Right renal cortex interstitium (tissue), 3 donors: ENCODE results near the gene UBP1. TPM values are rescaled to one million over a fixed set of nuclear protein-coding genes. Genes with fewer than 3 reads are reported as not detected.
A peak's percentile ranks its signal among the peaks of the same experiment; 100 is the strongest.
"Not testable (repeated sequence)": the region's sequence is repeated elsewhere in the genome, so short reads cannot be mapped to it uniquely, and the experiment has no call there.

Experiments
- DNase-seq, 3 donors: peaks; one replicate each; pipeline ENCODE4 v3.0.0-alpha.2; 2013; ENCODE audit warnings: low read depth in 3 of 3, low spot score in 2 of 3
- polyA plus RNA-seq, 3 donors: library from polyadenylated mRNA; unstranded; fragments of 120-200 nt; gene quantifications; one replicate each; pipeline ENCODE4 v1.2.1, GENCODE V29; 2013; ENCODE audit not compliant: insufficient read length in 3 of 3

UBP1 gene, protein sequence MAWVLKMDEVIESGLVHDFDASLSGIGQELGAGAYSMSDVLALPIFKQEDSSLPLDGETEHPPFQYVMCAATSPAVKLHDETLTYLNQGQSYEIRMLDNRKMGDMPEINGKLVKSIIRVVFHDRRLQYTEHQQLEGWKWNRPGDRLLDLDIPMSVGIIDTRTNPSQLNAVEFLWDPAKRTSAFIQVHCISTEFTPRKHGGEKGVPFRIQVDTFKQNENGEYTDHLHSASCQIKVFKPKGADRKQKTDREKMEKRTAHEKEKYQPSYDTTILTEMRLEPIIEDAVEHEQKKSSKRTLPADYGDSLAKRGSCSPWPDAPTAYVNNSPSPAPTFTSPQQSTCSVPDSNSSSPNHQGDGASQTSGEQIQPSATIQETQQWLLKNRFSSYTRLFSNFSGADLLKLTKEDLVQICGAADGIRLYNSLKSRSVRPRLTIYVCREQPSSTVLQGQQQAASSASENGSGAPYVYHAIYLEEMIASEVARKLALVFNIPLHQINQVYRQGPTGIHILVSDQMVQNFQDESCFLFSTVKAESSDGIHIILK
- polyA plus RNA-seq: 100 to 1,000 TPM in 2 of 3 donors, 10 to 100 TPM in 1; 94.0 to 113 (median 101) TPM

DNA sequence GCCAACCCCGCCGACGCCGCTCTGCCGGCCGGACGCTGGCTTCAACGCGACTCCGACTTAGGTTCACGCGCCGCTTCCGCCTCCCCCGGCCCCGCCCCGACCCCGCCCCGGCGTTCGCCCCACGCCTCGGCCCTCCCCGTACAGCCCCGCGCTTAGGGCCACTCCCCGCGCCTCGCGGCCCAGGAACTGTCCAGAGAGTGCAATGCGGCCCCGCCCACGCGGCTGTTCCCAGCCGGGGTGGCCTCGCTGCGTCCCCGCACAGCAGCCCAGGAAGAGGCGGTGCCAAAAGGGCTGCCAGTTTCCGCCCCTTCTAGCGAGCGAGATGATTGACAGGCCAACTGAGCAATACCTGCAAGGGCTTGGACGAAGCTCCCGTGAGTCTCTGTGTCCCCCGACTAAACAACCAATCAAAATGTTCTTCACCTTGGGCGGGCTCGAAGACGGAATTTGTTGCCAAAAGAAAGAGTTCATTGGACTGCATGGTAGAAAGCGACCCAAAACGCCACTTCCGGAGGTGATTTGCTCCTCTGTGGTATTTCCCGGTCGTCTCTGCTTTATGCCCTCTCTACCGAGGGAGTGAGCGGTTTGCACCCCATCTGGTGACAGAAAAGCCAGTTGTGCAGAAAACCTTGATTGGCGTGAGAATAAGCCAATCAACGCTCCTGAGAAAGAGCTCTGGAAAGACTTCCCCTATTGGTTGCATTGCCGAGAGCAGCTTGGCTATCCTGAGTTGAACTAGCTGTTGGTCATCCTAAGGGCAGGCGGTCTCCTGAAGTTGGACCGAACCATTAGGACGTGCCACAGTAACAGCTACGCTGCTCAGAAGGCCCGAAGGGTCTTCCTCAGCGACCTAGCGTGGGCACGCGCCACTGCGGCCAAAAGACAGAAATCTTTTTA is at the start of gene UBP1:
Gene UBP1, minus strand, starts transcription at position 78 of the 897 bp plus-strand sequence. CDS start 557 bp downstream, outside the sequence.
- peak; percentile 100 for DNase-seq

DNA sequence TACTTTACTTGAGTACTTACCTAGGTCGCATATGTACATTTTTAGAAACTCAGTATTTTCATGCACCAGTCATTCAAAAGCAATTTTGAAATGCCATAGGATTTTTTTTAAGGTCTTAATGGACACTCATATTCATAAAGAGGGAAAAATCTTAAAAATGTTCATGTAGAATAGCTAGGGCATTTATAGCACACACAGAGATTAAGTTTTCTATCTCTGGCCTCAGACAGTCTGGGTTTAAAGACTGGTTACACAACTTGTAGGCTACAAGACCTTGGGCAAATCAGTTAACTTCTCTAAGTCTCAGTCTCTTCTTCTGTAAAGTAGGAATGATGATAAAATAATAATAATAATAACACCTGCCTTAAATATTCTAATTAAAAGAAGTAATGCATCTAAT is 48.5 kb upstream of the UBP1 start:
- no peak for DNase-seq

DNA sequence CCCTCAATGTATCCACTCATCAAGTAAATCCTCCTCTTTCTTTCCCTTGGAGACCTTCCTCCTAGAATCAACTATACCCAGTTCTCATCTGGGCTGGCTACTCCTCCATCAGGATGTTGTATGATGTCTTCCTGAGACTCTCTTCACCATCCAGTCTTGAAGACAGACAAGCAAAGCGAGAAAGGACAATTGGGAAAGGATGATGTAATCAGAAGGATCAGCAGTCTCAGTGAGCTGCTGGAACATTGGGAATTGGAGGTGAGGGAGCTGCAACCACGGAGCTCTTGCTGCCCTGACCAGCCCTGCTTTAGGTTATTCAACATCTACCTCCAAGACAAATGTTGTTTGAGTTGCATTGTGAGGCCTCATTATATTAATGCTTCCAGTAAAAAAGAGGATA is 48.0 kb upstream of the UBP1 start:
- no peak for DNase-seq

DNA sequence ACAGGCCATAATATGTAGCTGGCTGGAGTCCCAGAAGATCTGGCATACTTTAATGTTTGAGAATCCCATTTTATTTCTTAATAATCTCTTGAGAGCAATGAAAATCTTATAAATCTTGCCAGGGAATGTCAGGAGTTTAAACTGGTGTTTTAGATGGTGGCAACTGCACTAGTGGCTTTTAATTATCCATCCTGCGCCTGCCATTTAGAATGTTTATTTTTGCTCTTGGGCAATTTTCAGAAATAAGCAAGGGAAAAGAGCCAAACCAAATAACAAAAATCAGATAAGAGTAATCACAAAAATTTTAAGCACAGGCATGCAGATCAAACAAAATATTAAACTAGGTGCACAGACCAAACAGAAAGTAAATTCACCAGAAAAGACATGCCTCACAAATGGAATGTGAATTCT is 41.9 kb upstream of the UBP1 start:
- DNase-seq: no peak

DNA sequence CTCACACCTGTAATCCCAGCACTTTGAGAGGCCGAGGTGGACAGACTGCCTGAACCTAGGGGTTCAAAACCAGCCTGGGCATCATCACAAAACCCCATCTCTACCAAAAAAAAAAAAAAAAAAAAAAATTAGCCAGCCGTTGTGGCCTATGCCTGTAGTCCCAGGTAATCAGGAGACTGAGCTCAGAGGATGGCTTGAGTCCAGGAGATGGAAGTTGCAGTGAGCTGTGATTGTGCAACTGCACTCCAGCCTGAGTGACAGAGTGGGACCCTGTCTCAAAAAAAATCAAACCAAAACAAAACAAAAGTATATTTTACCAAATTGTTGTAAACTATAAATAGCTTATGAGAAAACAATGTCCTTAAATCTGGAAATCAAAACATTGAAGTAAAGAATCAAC is 34.7 kb upstream of the UBP1 start:
- DNase-seq: no peak

DNA sequence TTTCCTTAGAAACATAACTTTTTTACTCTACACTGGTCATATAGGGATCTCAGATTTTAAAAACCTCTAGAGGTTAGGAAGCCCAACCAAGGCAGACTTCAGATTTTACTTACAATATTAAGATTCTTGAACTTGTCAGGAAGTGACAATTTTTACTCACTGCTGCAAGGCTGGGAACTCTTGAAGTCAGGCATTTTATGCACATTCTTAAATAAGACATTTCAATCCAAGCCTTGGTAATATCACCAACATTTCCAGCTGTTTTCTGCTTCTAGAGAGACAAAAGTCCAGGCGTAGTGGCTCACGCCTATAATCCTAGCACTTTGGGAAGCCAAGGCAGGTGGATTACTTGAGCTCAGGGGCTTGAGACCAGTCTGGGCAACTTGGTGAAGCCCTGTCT is 33.6 kb upstream of the UBP1 start:
- no peak for DNase-seq

DNA sequence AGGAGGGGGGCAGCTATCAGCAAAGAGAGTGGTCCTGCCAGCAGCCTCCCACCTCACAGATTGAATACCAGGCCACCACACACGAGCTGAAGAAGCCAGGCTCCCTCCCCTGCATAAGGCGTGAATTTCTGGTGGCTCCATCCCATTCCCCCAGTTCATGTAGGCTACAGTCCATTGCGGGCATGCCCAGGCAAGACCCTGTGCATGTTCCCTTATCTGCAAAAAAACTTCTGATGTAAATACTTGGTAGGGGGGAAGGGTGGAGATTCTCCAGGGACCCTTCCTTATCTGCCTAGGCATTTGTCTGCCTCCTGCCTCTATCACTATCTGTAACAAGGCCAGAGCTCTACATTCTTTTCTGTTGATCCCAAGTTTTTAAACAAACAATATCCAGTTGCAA is 27.6 kb upstream of the UBP1 start:
- DNase-seq: no peak

DNA sequence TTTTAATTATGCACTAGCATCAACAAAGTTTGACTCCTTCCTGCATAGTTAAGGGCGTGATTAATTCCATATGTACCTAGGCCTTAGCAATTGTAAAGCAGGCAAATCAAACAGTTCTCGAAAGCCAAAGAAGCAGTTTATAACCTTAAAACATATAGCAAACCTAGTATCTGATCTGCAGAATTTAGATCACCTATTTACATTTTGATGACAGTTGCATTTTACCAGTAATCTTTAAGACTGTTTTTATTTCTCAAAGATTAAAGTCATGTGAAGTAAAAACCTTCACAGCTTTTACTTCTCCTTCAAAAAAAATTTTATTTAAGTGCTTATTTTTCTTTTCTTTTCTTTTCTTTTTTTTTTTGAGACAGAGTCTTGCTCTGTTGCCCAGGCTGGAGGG is 20.9 kb upstream of the UBP1 start:
- DNase-seq: no peak

DNA sequence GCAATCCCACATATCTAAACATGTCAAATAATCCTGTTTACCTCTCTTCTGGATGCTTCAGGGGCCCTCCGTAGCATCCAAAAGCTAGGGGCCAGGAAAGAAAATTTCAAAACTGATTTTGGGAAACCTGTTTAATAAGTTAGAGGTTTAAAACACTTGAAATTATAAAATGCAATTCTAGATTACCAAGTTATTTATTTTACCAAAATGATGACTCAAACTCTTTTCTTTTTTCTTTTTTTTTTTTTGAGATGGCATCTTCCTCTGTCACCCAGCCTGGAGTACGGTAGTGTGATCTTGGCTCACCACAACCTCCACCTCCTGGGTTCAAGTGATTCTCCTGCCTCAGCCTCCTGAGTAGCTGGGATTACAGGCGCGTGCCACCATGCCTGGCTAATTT is 19.4 kb upstream of the UBP1 start:
- not testable (repeated sequence) for DNase-seq

DNA sequence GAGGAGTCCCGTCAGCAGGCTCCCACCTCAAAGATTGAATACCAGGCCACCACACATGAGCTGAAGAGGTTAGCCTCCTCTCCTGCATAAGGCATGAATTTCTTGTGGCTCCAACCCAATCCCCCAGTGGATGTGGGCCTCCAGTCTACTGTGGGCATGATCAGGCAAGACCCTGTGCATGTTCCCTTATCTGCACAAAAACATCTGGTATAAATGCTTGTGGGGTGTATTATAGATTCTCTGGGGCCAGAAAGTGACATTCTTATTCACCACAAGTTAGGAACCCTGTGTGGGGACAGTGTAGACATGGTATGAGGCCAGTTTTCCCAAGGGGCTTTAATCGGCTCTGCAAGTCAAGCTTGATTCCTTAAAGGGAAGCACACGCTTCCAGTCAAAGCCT is 18.2 kb upstream of the UBP1 start:
- DNase-seq: no peak

DNA sequence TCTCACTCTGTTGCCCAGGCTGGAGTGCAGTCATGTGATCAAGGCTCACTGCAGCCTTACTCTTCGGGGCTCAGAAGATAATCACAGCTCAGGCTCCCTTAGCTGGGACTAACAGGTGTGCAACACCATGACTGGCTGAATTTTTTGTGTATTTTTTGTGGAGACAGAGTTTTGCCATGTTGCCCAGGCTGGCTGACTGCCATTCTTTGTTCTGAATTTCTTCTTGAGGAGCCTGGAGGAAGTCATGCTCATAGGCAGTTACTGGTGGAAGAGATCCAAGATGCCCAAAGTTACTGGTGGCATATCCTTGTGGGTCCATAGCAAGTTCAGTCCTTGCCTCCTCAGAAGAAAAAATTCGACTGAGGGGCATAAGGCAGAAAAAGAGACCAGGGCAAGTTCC is 16.6 kb upstream of the UBP1 start:
- DNase-seq: no peak

DNA sequence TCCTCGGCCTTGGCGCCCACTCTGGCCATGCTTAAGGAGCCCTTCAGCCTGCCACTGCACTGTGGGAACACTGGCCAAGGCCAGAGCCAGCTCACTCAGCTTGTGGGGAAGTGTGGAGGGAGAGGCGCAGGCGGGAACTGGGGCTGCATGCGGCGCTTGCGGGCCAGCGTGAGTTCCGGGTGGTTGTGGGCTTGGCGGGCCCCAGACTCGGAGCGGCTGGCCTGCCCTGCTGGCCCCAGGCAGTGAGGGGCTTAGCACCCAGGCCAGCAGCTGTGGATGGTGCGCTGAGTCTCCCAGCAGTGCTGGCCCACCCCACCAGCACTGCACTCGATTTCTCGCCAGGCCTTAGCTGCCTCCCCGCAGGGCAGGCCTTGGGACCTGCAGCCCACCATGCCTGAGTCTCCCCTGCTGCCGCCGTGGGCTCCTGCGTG is 13.1 kb upstream of the UBP1 start:
- no peak for DNase-seq

DNA sequence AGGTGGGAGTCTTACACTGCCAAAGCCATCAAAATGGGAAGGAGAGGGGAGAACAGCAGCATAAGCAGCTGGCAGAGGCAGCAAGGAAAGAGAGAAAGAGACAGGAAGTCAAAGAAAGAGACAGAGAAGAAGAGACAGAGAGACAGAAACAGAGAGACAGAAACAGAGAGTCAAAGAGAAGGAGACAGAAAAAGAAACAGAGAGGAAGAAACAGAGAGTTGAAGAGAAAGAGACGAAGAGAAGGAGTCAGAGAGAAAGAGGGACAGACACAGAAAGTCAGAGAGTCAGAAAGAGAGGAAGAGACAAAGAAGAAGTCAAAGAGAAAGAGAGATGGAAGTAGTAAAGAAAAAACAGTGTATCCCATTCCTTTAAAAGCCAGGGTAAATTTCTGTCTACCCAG is 11.8 kb upstream of the UBP1 start:
- DNase-seq: not testable (repeated sequence)

DNA sequence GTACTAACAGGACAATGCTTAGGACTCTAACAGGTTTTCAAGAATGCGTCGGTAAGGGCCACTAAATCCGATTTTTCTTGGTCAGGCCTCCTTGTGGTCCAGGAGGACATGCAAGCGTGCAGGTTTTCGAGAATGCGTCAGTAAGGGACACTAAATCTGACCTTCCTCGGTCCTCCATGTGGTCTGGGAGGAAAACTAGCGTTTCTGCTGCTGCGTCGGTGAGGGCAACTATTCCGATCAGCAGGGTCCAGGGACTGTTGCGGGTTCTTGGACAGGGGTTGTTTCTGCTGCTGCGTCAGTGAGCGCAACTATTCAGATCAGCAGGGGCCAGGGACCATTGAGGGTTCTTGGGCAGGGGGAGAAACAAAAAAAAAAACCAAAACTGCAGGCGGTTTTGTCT is 7.8 kb upstream of the UBP1 start:
- DNase-seq: no peak

DNA sequence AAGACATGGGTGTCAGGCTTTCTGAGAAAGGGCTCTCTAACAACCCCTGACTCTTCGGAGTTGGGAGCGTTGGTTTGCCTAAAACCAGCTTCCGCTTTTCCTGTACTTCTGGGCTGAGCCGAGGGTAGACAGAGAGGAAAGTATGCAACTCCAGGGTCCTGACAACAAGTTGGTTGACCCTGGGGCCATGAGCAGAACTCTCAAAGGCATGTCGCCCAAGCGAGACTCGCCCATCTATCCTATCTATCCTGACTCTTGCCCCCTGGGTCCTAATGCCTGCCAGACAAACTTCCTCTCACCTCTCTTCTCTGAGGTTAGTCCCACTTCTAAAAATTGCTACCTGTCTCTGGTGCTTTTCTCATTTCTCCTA is 7.0 kb upstream of the UBP1 start:
- DNase-seq: not testable (repeated sequence)

DNA sequence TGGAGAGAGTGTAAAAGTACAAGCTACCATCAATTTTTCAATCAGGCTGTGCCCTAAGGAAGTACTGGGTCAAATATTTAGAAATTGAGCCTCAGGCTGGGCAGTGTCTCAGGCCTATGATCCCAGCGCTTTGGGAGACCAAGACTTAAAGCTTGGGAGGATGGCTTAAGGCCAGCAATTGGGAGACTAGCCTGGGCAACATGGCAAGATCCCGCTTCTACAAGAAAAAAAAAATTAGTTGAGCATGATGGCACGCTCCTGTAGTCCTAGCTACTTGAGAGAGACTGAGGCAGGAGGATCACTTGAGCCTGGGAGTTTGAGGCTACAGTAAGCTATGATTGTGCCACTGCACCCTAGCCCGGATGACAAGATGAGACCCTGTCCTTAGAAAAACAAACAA is 2.0 kb upstream of the UBP1 start:
- DNase-seq: no peak

DNA sequence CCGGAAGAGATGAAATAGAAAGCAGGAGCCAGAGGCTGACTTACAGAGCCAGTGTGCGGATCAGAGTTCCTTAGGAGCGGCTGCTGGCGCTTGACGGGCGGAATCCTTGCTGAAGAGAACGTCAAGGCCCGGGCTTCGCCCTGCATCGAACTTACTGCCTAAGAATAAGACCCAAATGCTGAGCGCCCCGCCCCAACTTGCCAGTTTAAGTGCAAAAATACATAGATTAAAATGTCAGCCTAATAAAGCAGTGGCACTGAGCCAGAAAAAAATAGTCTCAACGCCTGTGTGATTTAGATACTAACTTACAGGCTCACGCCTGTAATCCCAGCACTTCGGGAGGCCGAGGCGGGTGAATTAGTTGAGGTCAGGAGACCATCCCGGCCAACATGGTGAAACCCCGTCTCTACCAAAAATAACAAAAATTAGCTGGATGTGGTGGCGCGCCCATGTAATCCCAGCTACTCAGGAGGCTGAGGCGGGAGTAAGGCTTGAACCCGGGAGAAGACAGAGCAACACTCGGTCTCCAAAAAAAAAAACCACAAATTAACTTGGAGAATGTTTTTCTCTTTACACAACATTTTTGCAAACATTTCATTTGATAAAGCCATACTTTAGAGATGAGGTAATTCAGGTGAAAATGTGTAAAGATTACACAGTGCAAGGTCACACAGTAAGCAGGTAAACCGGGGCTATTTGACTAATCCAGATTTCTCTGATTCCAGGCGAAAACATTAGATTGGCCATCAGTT is 1.2 kb upstream of the UBP1 start:
- DNase-seq: no peak

DNA sequence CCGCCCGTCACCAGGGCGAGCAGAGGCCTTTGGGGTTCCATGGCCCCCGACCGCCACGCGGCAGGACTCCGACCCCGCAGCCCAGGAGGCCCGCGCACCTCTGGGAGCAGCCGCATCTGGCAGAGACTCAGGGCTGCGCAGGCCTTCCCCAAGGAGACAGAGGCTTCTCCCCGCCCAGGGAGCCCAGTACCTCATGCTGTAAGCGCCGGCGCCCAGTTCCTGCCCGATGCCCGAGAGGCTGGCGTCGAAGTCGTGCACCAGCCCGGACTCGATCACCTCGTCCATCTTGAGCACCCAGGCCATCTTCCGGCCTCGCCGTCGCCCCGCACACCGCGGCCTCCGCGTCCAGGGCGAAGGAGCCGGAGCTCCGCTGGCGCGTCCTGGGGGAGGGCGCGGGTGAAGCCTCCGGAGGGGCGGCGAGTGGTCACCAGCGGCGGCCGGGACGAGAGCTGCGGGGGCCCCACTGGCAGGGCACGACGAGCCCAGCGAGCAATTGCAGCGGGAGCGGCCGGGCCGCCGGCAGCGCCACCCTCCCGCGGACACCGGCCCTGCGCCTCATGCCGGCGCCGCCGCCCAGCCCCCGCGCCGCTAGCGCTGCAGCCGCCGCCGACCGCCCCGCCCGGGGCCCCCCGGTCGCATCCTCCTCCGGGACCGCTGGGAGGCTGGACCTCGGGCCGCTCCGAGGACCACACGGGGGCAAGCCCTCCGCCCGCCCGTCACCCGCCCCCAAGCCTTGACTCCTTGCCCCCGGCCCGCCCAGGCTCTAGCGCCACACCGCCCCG is 468 bp downstream of the UBP1 start:
- no peak for DNase-seq

DNA sequence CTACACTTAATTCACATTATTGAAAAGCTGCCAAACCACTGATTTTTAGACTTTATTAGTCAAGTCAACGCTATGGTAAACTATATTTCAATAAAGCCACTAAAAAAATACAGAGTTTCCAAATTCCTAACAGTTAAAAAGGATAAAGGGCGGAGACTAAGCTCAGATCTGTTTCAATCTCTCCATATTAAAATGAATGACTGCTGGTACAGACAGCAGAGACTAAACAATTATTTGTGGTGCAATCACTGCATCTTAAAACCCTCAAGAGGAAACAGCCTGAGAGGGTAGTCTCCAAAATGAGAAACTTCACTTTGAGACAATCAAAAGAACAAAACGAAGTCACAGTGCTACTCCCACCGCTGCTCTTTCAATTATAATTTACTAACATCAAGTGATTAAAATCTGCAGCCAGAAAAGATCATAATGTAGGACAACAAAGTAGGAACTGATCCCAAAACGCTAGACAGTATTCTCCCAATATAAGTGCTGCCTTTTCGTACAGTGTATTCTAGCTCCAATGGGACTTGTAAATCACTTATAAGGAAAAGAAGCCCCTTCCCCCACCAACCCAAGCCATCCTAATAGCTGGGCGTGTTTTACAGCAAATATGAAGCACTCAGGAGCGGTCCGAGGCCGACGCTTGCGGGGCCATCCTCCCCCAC is 1.2 kb downstream of the UBP1 start:
- DNase-seq: peak in 1 of 3 donors; percentile 27
